Measurements from ENCODE around the gene IER5. TPM values are rescaled to one million over a fixed set of nuclear protein-coding genes. Genes with fewer than 3 reads are reported as not detected.

The IER5 gene
- total and polyA plus RNA-seq, 2 of the 13 experiments (the other 11 are each of a cell fraction or from before 2014, with no cell fraction given): 2.5 to 3.5 TPM

- TF ChIP-seq, protein P1, sequence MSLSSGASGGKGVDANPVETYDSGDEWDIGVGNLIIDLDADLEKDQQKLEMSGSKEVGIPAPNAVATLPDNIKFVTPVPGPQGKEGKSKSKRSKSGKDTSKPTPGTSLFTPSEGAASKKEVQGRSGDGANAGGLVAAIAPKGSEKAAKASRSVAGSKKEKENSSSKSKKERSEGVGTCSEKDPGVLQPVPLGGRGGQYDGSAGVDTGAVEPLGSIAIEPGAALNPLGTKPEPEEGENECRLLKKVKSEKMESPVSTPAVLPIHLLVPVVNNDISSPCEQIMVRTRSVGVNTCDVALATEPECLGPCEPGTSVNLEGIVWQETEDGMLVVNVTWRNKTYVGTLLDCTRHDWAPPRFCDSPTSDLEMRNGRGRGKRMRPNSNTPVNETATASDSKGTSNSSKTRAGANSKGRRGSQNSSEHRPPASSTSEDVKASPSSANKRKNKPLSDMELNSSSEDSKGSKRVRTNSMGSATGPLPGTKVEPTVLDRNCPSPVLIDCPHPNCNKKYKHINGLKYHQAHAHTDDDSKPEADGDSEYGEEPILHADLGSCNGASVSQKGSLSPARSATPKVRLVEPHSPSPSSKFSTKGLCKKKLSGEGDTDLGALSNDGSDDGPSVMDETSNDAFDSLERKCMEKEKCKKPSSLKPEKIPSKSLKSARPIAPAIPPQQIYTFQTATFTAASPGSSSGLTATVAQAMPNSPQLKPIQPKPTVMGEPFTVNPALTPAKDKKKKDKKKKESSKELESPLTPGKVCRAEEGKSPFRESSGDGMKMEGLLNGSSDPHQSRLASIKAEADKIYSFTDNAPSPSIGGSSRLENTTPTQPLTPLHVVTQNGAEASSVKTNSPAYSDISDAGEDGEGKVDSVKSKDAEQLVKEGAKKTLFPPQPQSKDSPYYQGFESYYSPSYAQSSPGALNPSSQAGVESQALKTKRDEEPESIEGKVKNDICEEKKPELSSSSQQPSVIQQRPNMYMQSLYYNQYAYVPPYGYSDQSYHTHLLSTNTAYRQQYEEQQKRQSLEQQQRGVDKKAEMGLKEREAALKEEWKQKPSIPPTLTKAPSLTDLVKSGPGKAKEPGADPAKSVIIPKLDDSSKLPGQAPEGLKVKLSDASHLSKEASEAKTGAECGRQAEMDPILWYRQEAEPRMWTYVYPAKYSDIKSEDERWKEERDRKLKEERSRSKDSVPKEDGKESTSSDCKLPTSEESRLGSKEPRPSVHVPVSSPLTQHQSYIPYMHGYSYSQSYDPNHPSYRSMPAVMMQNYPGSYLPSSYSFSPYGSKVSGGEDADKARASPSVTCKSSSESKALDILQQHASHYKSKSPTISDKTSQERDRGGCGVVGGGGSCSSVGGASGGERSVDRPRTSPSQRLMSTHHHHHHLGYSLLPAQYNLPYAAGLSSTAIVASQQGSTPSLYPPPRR (CRISPR knock-in tag; IDR thresholded peaks at IDR 0.05; ENCODE audit: borderline replicate concordance): peak; percentile 49; the same call in 1 of the 2 replicates
- TF ChIP-seq ZNF83 (CRISPR knock-in tag; IDR thresholded peaks at IDR 0.05; ENCODE audit: borderline replicate concordance) (no peak), ZNF30 (CRISPR knock-in tag; IDR thresholded peaks at IDR 0.05) (no peak), CBFB (CRISPR knock-in tag; IDR thresholded peaks at IDR 0.05) (no peak), ZSCAN21 (CRISPR knock-in tag; IDR thresholded peaks at IDR 0.05; ENCODE audit: borderline replicate concordance) (no peak), ZNF256 (CRISPR knock-in tag; conservative IDR thresholded peaks at IDR 0.05) (no peak), NFRKB (IDR thresholded peaks at IDR 0.05) (no peak), ZNF761 (CRISPR knock-in tag; conservative IDR thresholded peaks at IDR 0.05) (no peak), ZNF605 (CRISPR knock-in tag; IDR thresholded peaks at IDR 0.05) (no peak), PLRG1 (conservative IDR thresholded peaks at IDR 0.05) (no peak), ZNF646 (CRISPR knock-in tag; IDR thresholded peaks at IDR 0.05) (no peak), DPF2 (CRISPR knock-in tag; IDR thresholded peaks at IDR 0.05; ENCODE audit: borderline replicate concordance, low read depth) (0 out of 2 replicates have a peak, but pooled peaks have one; percentile 30), PLSCR1 (CRISPR knock-in tag; IDR thresholded peaks at IDR 0.05; ENCODE audit: borderline replicate concordance) (no peak), HOXD1 (CRISPR knock-in tag; IDR thresholded peaks at IDR 0.05) (no peak), ZSCAN29 (CRISPR knock-in tag; conservative IDR thresholded peaks at IDR 0.05) (no peak)
- TF ChIP-seq, protein P2, sequence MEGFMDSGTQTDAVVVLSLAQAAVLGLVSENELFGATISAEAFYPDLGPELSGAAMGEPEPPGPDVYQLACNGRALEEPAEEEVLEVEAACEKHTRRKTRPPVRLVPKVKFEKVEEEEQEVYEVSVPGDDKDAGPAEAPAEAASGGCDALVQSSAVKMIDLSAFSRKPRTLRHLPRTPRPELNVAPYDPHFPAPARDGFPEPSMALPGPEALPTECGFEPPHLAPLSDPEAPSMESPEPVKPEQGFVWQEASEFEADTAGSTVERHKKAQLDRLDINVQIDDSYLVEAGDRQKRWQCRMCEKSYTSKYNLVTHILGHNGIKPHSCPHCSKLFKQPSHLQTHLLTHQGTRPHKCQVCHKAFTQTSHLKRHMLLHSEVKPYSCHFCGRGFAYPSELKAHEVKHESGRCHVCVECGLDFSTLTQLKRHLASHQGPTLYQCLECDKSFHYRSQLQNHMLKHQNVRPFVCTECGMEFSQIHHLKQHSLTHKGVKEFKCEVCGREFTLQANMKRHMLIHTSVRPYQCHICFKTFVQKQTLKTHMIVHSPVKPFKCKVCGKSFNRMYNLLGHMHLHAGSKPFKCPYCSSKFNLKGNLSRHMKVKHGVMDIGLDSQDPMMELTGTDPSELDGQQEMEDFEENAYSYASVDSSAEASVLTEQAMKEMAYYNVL (CRISPR knock-in tag; IDR thresholded peaks at IDR 0.05; ENCODE audit: borderline replicate concordance): no peak; the same call in 1 of the 2 replicates
Observed at GRCh38 chr1:181092883-181093458, 4.5 kb downstream of the IER5 start (continued).
